CD14-positive monocyte (primary cell): ENCODE data around the gene TPCN1. TPM values are rescaled to one million over a fixed set of nuclear protein-coding genes. Genes with fewer than 3 reads are reported as not detected.

Experiments used
- DNase-seq, 3 donors: peaks; one replicate each; pipeline ENCODE4 v3.0.0-alpha.2; 2011 to 2022
- H2AFZ ChIP-seq: 2 replicates; pipeline ENCODE4 v1.6.0; 2012; ENCODE audit warnings: mild to moderate bottlenecking, low read depth, low read length, inconsistent platforms; ENCODE audit not compliant: insufficient read depth, poor library complexity, severe bottlenecking
- H3K27ac ChIP-seq, 2 donors: 1 replicate in 1 of 2; 2 replicates in 1 of 2; pipeline ENCODE4 v1.5.1; 2012 to 2013; ENCODE audit warnings: low read length in 2 of 2, control low read depth in 1 of 2, inconsistent platforms in 1 of 2, low read depth in 1 of 2, mild to moderate bottlenecking in 1 of 2
- H3K27me3 ChIP-seq, 2 donors: one replicate each; pipeline versions ENCODE4 v1.6.0 to v1.6.1; 2011 to 2013; ENCODE audit warnings: low read length in 2 of 2; ENCODE audit not compliant: control insufficient read depth in 2 of 2, insufficient read depth in 2 of 2
- H3K36me3 ChIP-seq, 2 donors: replicated peaks in 1 of 2; 1 replicate in 1 of 2; 2 replicates in 1 of 2; pipeline versions ENCODE4 v1.5.1 to v1.6.1; 2012 to 2013; ENCODE audit warnings: low read length in 2 of 2, control low read depth in 1 of 2, inconsistent platforms in 1 of 2, mild to moderate bottlenecking in 1 of 2; ENCODE audit not compliant: insufficient read depth in 2 of 2, control insufficient read depth in 1 of 2
- H3K4me1 ChIP-seq, 2 donors: 1 replicate in 1 of 2; 2 replicates in 1 of 2; pipeline versions ENCODE4 v1.5.1 to v1.6.1; 2012 to 2013; ENCODE audit warnings: low read length in 2 of 2, control low read depth in 1 of 2, inconsistent platforms in 1 of 2, mild to moderate bottlenecking in 1 of 2, moderate library complexity in 1 of 2; ENCODE audit not compliant: insufficient read depth in 2 of 2, control insufficient read depth in 1 of 2
- H3K4me2 ChIP-seq: replicated peaks from 2 replicates; pipeline ENCODE3; 2012; ENCODE audit warnings: low read length, moderate library complexity, mild to moderate bottlenecking; ENCODE audit not compliant: poor library complexity, severe bottlenecking; ENCODE audit errors: extremely low read depth
- H3K4me3 ChIP-seq, 3 experiments: fragments of 200-600 bp in 1 of 3; sonication (generic) in 1 of 3; replicated peaks in 1 of 3; 1 replicate in 2 of 3; 2 replicates in 1 of 3; pipeline ENCODE4 v1.5.1; 2011 to 2013; ENCODE audit warnings: low read length in 3 of 3, mild to moderate bottlenecking in 3 of 3, control low read depth in 2 of 3, low read depth in 2 of 3, inconsistent platforms in 1 of 3, moderate library complexity in 1 of 3
- H3K79me2 ChIP-seq: 2 replicates; pipeline ENCODE4 v1.6.0; 2012; ENCODE audit warnings: mild to moderate bottlenecking, control low read depth, inconsistent platforms, low read length, moderate library complexity; ENCODE audit not compliant: insufficient read depth
- H3K9ac ChIP-seq: 2 replicates; pipeline ENCODE4 v1.6.0; 2017; ENCODE audit warnings: low read length, mild to moderate bottlenecking; ENCODE audit not compliant: insufficient read depth, poor library complexity, severe bottlenecking
- H3K9me3 ChIP-seq, 2 donors: replicated peaks in 1 of 2; 1 replicate in 1 of 2; 2 replicates in 1 of 2; pipeline versions ENCODE4 v1.5.1 to v1.6.1; 2012 to 2013; ENCODE audit warnings: low read length in 2 of 2, control low read depth in 1 of 2; ENCODE audit not compliant: control insufficient read depth in 1 of 2, insufficient read depth in 1 of 2
- H4K20me1 ChIP-seq: 2 replicates; pipeline ENCODE4 v1.6.0; 2012; ENCODE audit warnings: mild to moderate bottlenecking, low read length, control low read depth, moderate library complexity; ENCODE audit not compliant: insufficient read depth
- H3K27ac Mint-ChIP-seq, 7 donors: one replicate each; pipeline ENCODE4 v1.8.0; 2020; ENCODE audit warnings: mild to moderate bottlenecking in 7 of 7, mixed read lengths in 7 of 7, moderate library complexity in 6 of 7, inconsistent platforms in 2 of 7
- H3K27me3 Mint-ChIP-seq, 3 donors: one replicate each; pipeline ENCODE4 v1.8.0; 2021 to 2022; ENCODE audit warnings: low read depth in 3 of 3, mild to moderate bottlenecking in 3 of 3, mixed read lengths in 3 of 3, moderate library complexity in 3 of 3, inconsistent platforms in 1 of 3
- H3K36me3 Mint-ChIP-seq, 2 donors: one replicate each; pipeline ENCODE4 v1.8.0; 2020; ENCODE audit warnings: mixed read lengths in 2 of 2, inconsistent platforms in 1 of 2, mild to moderate bottlenecking in 1 of 2
- H3K4me1 Mint-ChIP-seq: one replicate; pipeline ENCODE4 v1.8.0; 2020; ENCODE audit warnings: mild to moderate bottlenecking, mixed read lengths
- H3K4me3 Mint-ChIP-seq, 2 donors: one replicate each; pipeline ENCODE4 v1.8.0; 2020; ENCODE audit warnings: mild to moderate bottlenecking in 2 of 2, mixed read lengths in 2 of 2, moderate library complexity in 1 of 2
- H3K9me3 Mint-ChIP-seq, 7 donors: one replicate each; pipeline ENCODE4 v1.8.0; 2020 to 2022; ENCODE audit warnings: mixed read lengths in 7 of 7, mild to moderate bottlenecking in 6 of 7, moderate library complexity in 6 of 7, inconsistent platforms in 2 of 7
- CTCF ChIP-seq: fragments of 200-600 bp; IDR thresholded peaks from one replicate; pipeline ENCODE4 v1.8.0; 2022; ENCODE audit warnings: antibody characterized with exemption, mild to moderate bottlenecking
- WGBS: methylation state at CpG from one replicate; pipeline ENCODE4 v1.1.5; 2013; ENCODE audit warnings: missing lambda C conversion rate; ENCODE audit not compliant: insufficient coverage; 5-methylcytosine and 5-hydroxymethylcytosine counted together
- intact Hi-C, 2 donors: fragments of 100-400 bp; cut with micrococcal nuclease; formaldehyde crosslinking; loops; one replicate each; pipeline versions ENCODE4 v1.15.0 to v1.15.1; 2023
- polyA plus RNA-seq, 3 donors: library from polyadenylated mRNA; depleted of rRNA in 1 of 3; unstranded in 2 of 3; stranded (reverse) in 1 of 3; fragments of 300-500 nt in 2 of 3; fragments of >200 nt in 1 of 3; fragmentation: Illumina TruSeq in 2 of 3; gene quantifications; 1 replicate in 2 of 3; 2 replicates in 1 of 3; pipeline ENCODE4 v1.2.3, GENCODE V29; 2012 to 2021

Gene TPCN1
- polyA plus RNA-seq, 3 donors = 20.4 to 110 (median 34.9) TPM

- peak overlapping the region in 2 of 3 experiments; percentile 16 to 56 for H3K4me3 ChIP-seq
- H3K4me2 ChIP-seq = peak overlapping the region; percentile 64
- peak overlapping the region; percentile 77 for H2AFZ ChIP-seq
- H3K9me3 ChIP-seq = no peaks in the 10 kb centered on the region
- WGBS = 4% methylated on average over 22 of the region's 25 CpGs
- H3K4me3 Mint-ChIP-seq = peak overlapping the region; percentile 76 to 92
- peaks cover 95% of the 10 kb centered on the region for H3K4me1 Mint-ChIP-seq
- H3K9me3 Mint-ChIP-seq = no peaks in the 10 kb centered on the region
- H3K79me2 ChIP-seq = peaks cover 65% of the 10 kb centered on the region
- peak; percentile 65 for TF ChIP-seq CTCF
- H3K27me3 ChIP-seq = no peaks in the 10 kb centered on the region
- H3K9ac ChIP-seq = peak overlapping the region; percentile 71
- no peaks in the 10 kb centered on the region for H3K27me3 Mint-ChIP-seq
- H3K36me3 Mint-ChIP-seq = peaks cover 54 to 76% of the 10 kb centered on the region in 2 donors
- H3K27ac ChIP-seq = peak overlapping the region; percentile 94 to 99
- intact Hi-C loops = loop anchor here (1.0 to 2.0 kb wide), 2 partner anchors 10 to 18 kb away; no protein-coding TSS in a partner anchor
- H3K4me1 ChIP-seq = peaks cover 94 to 98% of the 10 kb centered on the region in 2 donors
- peaks cover 10% of the 10 kb centered on the region for H4K20me1 ChIP-seq
- peak; percentile 91 to 95 (median 92) for DNase-seq
- H3K36me3 ChIP-seq = peaks cover 31 to 56% of the 10 kb centered on the region in 2 donors
- peak overlapping the region; percentile 98 to 100 (median 99) for H3K27ac Mint-ChIP-seq
Observed at GRCh38 chr12:113232840-113233585, 11.7 kb downstream of the TPCN1 start.

GRCh38 chr12:113233967-113234366, 12.7 kb downstream of the TPCN1 start:
- H3K79me2 ChIP-seq = peaks cover 69% of the 10 kb centered on the region
- H4K20me1 ChIP-seq = peaks cover 10% of the 10 kb centered on the region
- H3K9me3 ChIP-seq = no peaks in the 10 kb centered on the region
- Mint-ChIP-seq H3K36me3 (peaks cover 52 to 74% of the 10 kb centered on the region in 2 donors), H3K9me3 (no peaks in the 10 kb centered on the region), H3K27me3 (no peaks in the 10 kb centered on the region), H3K4me3 (no peak overlapping the region), H3K27ac (peak overlapping the region; percentile 6 to 100 (median 98)), H3K4me1 (peaks cover 91% of the 10 kb centered on the region)
- WGBS = 60% methylated on average over 1 of the region's 4 CpGs
- H2AFZ ChIP-seq = no peak overlapping the region
- DNase-seq = no peak
- H3K27me3 ChIP-seq = no peaks in the 10 kb centered on the region
- peaks cover 89 to 98% of the 10 kb centered on the region in 2 donors for H3K4me1 ChIP-seq
- peak overlapping the region; percentile 64 for H3K4me2 ChIP-seq
- peak overlapping the region; percentile 71 for H3K9ac ChIP-seq
- H3K4me3 ChIP-seq = peak overlapping the region in 1 of 3 experiments; percentile 56
- no peak for TF ChIP-seq CTCF
- intact Hi-C loops = loop anchor here in 1 of 2 donors (2.0 kb wide), 1 partner anchor 19 kb away; no protein-coding TSS in a partner anchor
- peak overlapping the region; percentile 94 to 99 for H3K27ac ChIP-seq
- peaks cover 26 to 53% of the 10 kb centered on the region in 2 donors for H3K36me3 ChIP-seq
